ENCODE data around the gene TSC22D3. TPM values are rescaled to one million over a fixed set of nuclear protein-coding genes. Genes with fewer than 3 reads are reported as not detected.

Gene TSC22D3
- total RNA-seq, 6 donors from 2014 or later, result 309 to 1,061 (median 406) TPM

- 53 to 59% methylated on average over 6 of the region's 6 CpGs for WGBS, 2 donors
- Histone ChIP-seq H3K9me3 (no peaks in the 10 kb centered on the region), H3K27ac (peak overlapping the region; percentile 19 to 73 (median 49)), H3K4me1 (peaks cover under 1 to 21% (median 15%) of the 10 kb centered on the region in 4 donors), H3K36me3 (no peaks in the 10 kb centered on the region), H3K27me3 (no peaks in the 10 kb centered on the region), H3K4me3 (no peak overlapping the region)
- ATAC-seq (ENCODE audit: low FRiP score in 2 of 2) (no peak), DNase-seq (no peak)
- TF ChIP-seq POLR2AphosphoS5 (IDR thresholded peaks at IDR 0.05), result no peak
- TF ChIP-seq POLR2A (IDR thresholded peaks at IDR 0.05), result no peak
- no peak for TF ChIP-seq CTCF (IDR thresholded peaks at IDR 0.05)
- TF ChIP-seq EP300 (IDR thresholded peaks at IDR 0.05), result no peak
These were observed 27.1 kb downstream of the TSC22D3 start for GRCh38 chrX:107748506-107748905.

GRCh38 chrX:107747596-107748161, 27.9 kb downstream of the TSC22D3 start:
- peak; percentile 71 to 81 for ATAC-seq (ENCODE audit: low FRiP score in 2 of 2)
- H3K36me3 ChIP-seq, result no peaks in the 10 kb centered on the region
- H3K27ac ChIP-seq, result peak overlapping the region; percentile 19 to 73 (median 49)
- no peaks in the 10 kb centered on the region for H3K27me3 ChIP-seq
- no peak for TF ChIP-seq POLR2A (IDR thresholded peaks at IDR 0.05)
- no peak for TF ChIP-seq CTCF (IDR thresholded peaks at IDR 0.05)
- peak in 1 of 2 donors; percentile 71 for DNase-seq
- no peak overlapping the region for H3K4me3 ChIP-seq
- H3K4me1 ChIP-seq, result peaks cover 7 to 29% (median 14%) of the 10 kb centered on the region in 4 donors
- 50 to 51% methylated on average over 1 to 3 of the region's 3 CpGs for WGBS, 2 donors
- no peaks in the 10 kb centered on the region for H3K9me3 ChIP-seq

GRCh38 chrX:107744868-107745267, 30.7 kb downstream of the TSC22D3 start:
- peaks cover 27 to 40% (median 36%) of the 10 kb centered on the region in 4 donors for H3K4me1 ChIP-seq
- H3K4me3 ChIP-seq, result no peak overlapping the region
- no peak overlapping the region for H3K27ac ChIP-seq
- H3K36me3 ChIP-seq, result no peaks in the 10 kb centered on the region
- H3K9me3 ChIP-seq, result no peaks in the 10 kb centered on the region
- DNase-seq (no peak), ATAC-seq (ENCODE audit: low FRiP score in 2 of 2) (no peak)
- WGBS, 2 donors, result 86 to 100% methylated on average over 2 of the region's 2 CpGs
- TF ChIP-seq POLR2A (IDR thresholded peaks at IDR 0.05) (no peak), EP300 (IDR thresholded peaks at IDR 0.05) (no peak), CTCF (IDR thresholded peaks at IDR 0.05) (no peak), POLR2AphosphoS5 (IDR thresholded peaks at IDR 0.05) (no peak)
- no peaks in the 10 kb centered on the region for H3K27me3 ChIP-seq

- H3K4me1 ChIP-seq, result peaks cover 28 to 40% (median 36%) of the 10 kb centered on the region in 4 donors
- no peaks in the 10 kb centered on the region for H3K36me3 ChIP-seq
- H3K27ac ChIP-seq, result peak overlapping the region in 2 of 4 donors; percentile 86 to 92
- DNase-seq (no peak), ATAC-seq (ENCODE audit: low FRiP score in 2 of 2) (no peak)
- no peak overlapping the region for H3K4me3 ChIP-seq
- 83 to 85% methylated on average over 2 to 7 of the region's 7 CpGs for WGBS, 2 donors
- H3K27me3 ChIP-seq, result no peaks in the 10 kb centered on the region
- H3K9me3 ChIP-seq, result no peaks in the 10 kb centered on the region
- TF ChIP-seq CTCF (IDR thresholded peaks at IDR 0.05) (no peak), POLR2AphosphoS5 (IDR thresholded peaks at IDR 0.05) (no peak), POLR2A (IDR thresholded peaks at IDR 0.05) (no peak), EP300 (IDR thresholded peaks at IDR 0.05) (no peak)
These were observed 31.6 kb downstream of the TSC22D3 start for GRCh38 chrX:107743995-107744394.

GRCh38 chrX:107742700-107743191, 32.8 kb downstream of the TSC22D3 start:
- Histone ChIP-seq H3K27me3 (no peaks in the 10 kb centered on the region), H3K9me3 (no peaks in the 10 kb centered on the region), H3K4me1 (peaks cover 31 to 46% (median 39%) of the 10 kb centered on the region in 4 donors), H3K27ac (peak overlapping the region; percentile 77 to 92 (median 88)), H3K4me3 (peak overlapping the region in 3 of 4 donors; percentile 3 to 12 (median 10)), H3K36me3 (no peaks in the 10 kb centered on the region)
- DNase-seq, result peak in 1 of 2 donors; percentile 61
- peak in 1 of 2 donors; percentile 20 for ATAC-seq (ENCODE audit: low FRiP score in 2 of 2)
- WGBS, 2 donors, result 40 to 57% methylated on average over 6 to 23 of the region's 23 CpGs
- no peak for TF ChIP-seq POLR2A (IDR thresholded peaks at IDR 0.05)
- no peak for TF ChIP-seq EP300 (IDR thresholded peaks at IDR 0.05)
- TF ChIP-seq CTCF (IDR thresholded peaks at IDR 0.05), result no peak
- no peak for TF ChIP-seq POLR2AphosphoS5 (IDR thresholded peaks at IDR 0.05)

All from upper lobe of left lung (tissue), 6 donors.